ENCODE measurements around the gene SOS2. TPM values are rescaled to one million over a fixed set of nuclear protein-coding genes. Genes with fewer than 3 reads are reported as not detected.
A peak's percentile ranks its signal among the peaks of the same experiment; 100 is the strongest.

Gene SOS2
- total and polyA plus RNA-seq, 11 donors = 8.8 to 47.3 (median 31.3) TPM

- Histone ChIP-seq H3K4me1 (peaks cover 0 to 4% (median 0%) of the 10 kb centered on the region in 12 donors), H3K4me3 (no peak overlapping the region), H3K27me3 (no peaks in the 10 kb centered on the region), H3K9me3 (no peaks in the 10 kb centered on the region), H3K36me3 (peaks cover 0 to 98% (median 90%) of the 10 kb centered on the region in 9 donors), H3K27ac (no peak overlapping the region)
- TF ChIP-seq, protein P1, sequence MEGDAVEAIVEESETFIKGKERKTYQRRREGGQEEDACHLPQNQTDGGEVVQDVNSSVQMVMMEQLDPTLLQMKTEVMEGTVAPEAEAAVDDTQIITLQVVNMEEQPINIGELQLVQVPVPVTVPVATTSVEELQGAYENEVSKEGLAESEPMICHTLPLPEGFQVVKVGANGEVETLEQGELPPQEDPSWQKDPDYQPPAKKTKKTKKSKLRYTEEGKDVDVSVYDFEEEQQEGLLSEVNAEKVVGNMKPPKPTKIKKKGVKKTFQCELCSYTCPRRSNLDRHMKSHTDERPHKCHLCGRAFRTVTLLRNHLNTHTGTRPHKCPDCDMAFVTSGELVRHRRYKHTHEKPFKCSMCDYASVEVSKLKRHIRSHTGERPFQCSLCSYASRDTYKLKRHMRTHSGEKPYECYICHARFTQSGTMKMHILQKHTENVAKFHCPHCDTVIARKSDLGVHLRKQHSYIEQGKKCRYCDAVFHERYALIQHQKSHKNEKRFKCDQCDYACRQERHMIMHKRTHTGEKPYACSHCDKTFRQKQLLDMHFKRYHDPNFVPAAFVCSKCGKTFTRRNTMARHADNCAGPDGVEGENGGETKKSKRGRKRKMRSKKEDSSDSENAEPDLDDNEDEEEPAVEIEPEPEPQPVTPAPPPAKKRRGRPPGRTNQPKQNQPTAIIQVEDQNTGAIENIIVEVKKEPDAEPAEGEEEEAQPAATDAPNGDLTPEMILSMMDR (IDR thresholded peaks at IDR 0.05) = no peak
- TF ChIP-seq POLR2A (IDR thresholded peaks at IDR 0.05) = no peak
- intact Hi-C loops (cut with DNase I) = no loop called here
- WGBS, 4 donors = 64 to 84% (median 76%) methylated on average over 4 of the region's 4 CpGs
- peak in 1 of 4 donors; percentile 37 for ATAC-seq
- DNase-seq = no peak
Observed at GRCh38 chr14:50148799-50149198, 82.6 kb downstream of the SOS2 start.

GRCh38 chr14:50139192-50139591 lies 92.2 kb downstream of the SOS2 start:
- intact Hi-C loops (cut with DNase I) = no loop called here
- no peaks in the 10 kb centered on the region for H3K4me1 ChIP-seq
- no peaks in the 10 kb centered on the region for H3K9me3 ChIP-seq
- WGBS, 4 donors = 94 to 97% (median 95%) methylated on average over 3 of the region's 3 CpGs
- TF ChIP-seq, protein P1 (IDR thresholded peaks at IDR 0.05) = no peak
- TF ChIP-seq POLR2A (IDR thresholded peaks at IDR 0.05) = no peak
- peaks cover 0 to 82% (median 53%) of the 10 kb centered on the region in 9 donors for H3K36me3 ChIP-seq
- no peak overlapping the region for H3K4me3 ChIP-seq
- H3K27ac ChIP-seq = no peak overlapping the region
- ATAC-seq = no peak
- no peak for DNase-seq
- no peaks in the 10 kb centered on the region for H3K27me3 ChIP-seq

DNA sequence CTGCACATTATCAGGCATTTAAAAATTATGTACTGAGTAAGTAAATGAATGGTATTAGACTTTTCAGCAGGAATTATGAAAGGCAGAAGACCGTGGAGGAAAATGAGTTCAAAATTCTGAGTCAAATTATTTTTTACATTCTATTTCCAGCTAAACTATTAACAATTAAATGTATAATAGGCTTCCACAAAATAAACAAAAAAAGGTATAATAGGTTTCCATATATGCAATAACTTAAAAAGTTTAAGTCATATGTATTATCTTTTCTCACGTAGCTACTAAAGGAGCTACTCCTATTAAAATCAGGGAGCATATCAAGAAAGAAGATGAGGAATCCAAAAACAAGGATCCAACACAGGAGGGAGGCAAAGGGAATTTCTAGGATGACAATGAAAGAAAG lies 103.6 kb downstream of the SOS2 start:
- ATAC-seq (no peak), DNase-seq (no peak)
- Histone ChIP-seq H3K4me3 (no peak overlapping the region), H3K9me3 (no peaks in the 10 kb centered on the region), H3K36me3 (peaks cover 0 to 99% (median 74%) of the 10 kb centered on the region in 9 donors), H3K4me1 (no peaks in the 10 kb centered on the region), H3K27ac (no peak overlapping the region), H3K27me3 (no peaks in the 10 kb centered on the region)
- intact Hi-C loops (cut with DNase I) = no loop called here
- TF ChIP-seq, protein P1 (IDR thresholded peaks at IDR 0.05) = no peak
- TF ChIP-seq POLR2A (IDR thresholded peaks at IDR 0.05) = no peak
- 93 to 98% (median 94%) methylated on average over 2 of the region's 2 CpGs for WGBS, 4 donors

DNA sequence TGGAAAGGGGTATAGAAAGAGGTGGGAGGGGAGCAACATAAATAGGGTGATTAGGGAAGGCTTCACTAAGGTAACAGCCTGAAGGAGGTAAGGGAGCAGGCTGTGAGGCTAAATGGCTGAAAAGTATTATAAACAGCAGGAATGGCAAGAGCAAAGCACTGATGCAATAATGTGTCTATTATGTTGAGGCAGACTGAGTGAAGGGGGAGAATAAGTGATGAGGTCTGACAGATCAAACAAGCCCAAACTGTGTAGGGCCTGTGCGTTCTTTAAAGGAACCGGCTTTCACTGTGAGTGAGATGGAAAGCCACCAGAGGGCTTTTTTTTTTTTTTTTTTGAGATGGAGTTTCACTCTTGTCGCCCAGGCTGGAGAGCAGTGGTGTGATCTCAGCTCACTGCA lies 108.3 kb downstream of the SOS2 start:
- no peak overlapping the region for H3K27ac ChIP-seq
- WGBS, 4 donors = 91 to 98% (median 94%) methylated on average over 3 of the region's 3 CpGs

More for the DNA sequence above, 108.3 kb downstream of the SOS2 start:
- intact Hi-C loops (cut with DNase I) = no loop called here
- TF ChIP-seq POLR2A (IDR thresholded peaks at IDR 0.05) = no peak
- TF ChIP-seq, protein P1 (IDR thresholded peaks at IDR 0.05) = no peak
- DNase-seq = no peak
- Histone ChIP-seq H3K9me3 (no peaks in the 10 kb centered on the region), H3K4me1 (no peaks in the 10 kb centered on the region), H3K36me3 (peaks cover 0 to 89% (median 58%) of the 10 kb centered on the region in 9 donors), H3K27me3 (no peaks in the 10 kb centered on the region), H3K4me3 (no peak overlapping the region)
- ATAC-seq = no peak

All from heart left ventricle (tissue), 16 donors.